Stimulated activated CD8-positive, alpha-beta memory T cell treated with anti-CD3 and anti-CD28 coated beads, Interleukin-12 subunit alpha, Interleukin-12 subunit beta, amount 100 ng/mL, for 1 hour (primary cell): ENCODE data around the gene UQCC5.

ENCODE experiments used
- DNase-seq: peaks from one replicate; pipeline ENCODE4 v3.0.0-alpha.2; 2020; ENCODE audit warnings: low read depth

Gene UQCC5

DNA sequence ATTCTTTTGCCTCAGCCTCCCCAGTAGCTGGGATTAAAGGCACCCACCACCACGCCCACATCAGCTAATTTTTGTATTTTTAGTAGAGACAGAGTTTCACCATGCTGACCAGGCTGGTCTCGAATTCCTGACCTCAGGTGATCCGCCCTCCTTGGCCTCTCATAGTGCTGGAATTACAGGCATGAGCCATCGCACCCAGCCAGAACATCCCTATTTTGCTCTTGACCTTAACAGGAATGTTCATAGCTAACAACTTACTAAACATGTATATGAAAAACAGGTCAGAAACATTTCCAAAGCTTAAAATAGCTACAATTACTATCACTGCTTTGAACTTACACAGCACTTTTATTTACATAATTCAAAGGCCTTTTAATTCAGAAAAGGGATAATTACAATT lies 33.7 kb downstream of the UQCC5 start:
- no peak for DNase-seq

DNA sequence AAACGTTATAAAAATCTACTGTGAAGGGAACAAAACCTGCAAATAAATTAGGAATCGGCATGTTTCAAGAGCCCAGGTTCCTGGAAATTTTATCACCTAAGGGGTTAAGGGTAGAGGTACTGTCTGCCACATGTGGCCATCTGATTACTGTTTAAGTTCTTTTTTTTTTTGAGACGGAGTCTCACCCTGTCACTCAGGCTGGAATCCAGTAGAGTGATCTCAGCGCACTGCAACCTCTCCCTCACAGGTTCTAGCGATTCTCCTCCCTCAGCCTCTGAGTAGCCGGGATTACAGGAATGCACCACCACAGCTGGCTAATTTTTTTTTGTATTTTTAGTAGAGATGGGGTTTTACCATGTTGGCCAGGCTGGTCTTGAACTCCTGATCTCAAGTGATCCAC lies 35.8 kb downstream of the UQCC5 start:
- DNase-seq: no peak

DNA sequence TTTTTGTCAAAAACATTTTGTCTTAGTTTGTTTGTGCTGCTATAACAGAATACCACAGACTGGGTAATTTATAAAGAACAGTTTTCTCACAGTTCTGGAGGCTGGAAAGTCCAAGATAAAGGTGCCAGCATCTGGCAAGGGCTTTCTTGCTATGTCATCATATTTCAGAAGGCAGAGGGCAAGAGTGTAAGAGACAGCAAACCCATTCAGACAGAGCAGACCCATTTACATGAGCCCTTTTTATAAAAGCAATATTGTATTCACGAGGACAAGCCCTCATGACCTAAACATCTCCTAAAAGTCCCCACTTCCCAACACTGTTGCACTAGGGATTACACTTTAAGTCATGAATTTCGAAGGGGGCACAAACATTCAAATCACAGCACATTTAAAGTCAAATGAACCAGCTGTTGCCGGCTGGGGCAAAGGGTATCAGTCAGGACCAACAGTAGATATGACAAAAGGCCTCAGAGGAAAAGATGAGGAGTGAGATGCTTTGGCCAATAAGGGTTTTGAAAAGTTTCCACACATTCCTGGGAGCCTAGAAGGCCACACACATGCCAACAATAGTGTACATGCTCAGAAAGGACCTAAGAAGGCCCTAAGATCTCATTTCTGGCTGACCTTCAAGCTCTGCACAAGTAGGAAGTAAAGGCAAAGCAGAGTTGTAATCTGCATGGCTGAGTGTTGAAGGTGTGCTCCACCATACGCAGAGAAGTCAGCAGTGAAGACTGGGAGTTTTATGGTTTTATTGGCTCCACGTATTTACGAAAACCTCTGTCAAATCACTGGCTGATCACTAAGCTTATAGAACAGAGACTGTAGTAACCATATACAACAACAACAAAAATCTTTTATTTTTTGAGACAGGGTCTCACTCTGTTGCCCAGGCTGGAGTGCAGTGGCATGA lies 37.9 kb downstream of the UQCC5 start:
- DNase-seq: no peak
